H9 (cell line): ENCODE data around the gene TMTC1. TPM values are rescaled to one million over a fixed set of nuclear protein-coding genes. Genes with fewer than 3 reads are reported as not detected.

Source experiments
- DNase-seq: peaks from one replicate; pipeline ENCODE4 v3.0.0-alpha.2; 2017
- H2AFZ ChIP-seq: one replicate; pipeline ENCODE4 v1.6.1; 2013; ENCODE audit warnings: mild to moderate bottlenecking, low read length, control low read depth, moderate library complexity
- H2AK5ac ChIP-seq: 2 replicates; pipeline ENCODE4 v1.6.1; 2013; ENCODE audit warnings: low read length, control low read depth, mixed read lengths; ENCODE audit not compliant: insufficient read length
- H2BK120ac ChIP-seq: one replicate; pipeline ENCODE4 v1.6.1; 2013; ENCODE audit warnings: low read depth, mild to moderate bottlenecking, low read length, control low read depth, inconsistent platforms; ENCODE audit not compliant: poor library complexity, severe bottlenecking
- H2BK12ac ChIP-seq: 2 replicates; pipeline ENCODE4 v1.6.1; 2013; ENCODE audit warnings: low read length, control low read depth, mixed read lengths, low read depth; ENCODE audit not compliant: insufficient read length
- H2BK15ac ChIP-seq: 2 replicates; pipeline ENCODE4 v1.6.1; 2013; ENCODE audit warnings: low read depth, low read length, control low read depth
- H2BK20ac ChIP-seq: one replicate; pipeline ENCODE4 v1.6.1; 2013; ENCODE audit warnings: low read depth, mild to moderate bottlenecking, low read length, control low read depth, inconsistent platforms; ENCODE audit not compliant: poor library complexity, severe bottlenecking
- H2BK5ac ChIP-seq: 2 replicates; pipeline ENCODE4 v1.6.1; 2013; ENCODE audit warnings: low read length, control low read depth, mixed read lengths; ENCODE audit not compliant: insufficient read length
- H3K14ac ChIP-seq: 2 replicates; pipeline ENCODE4 v1.6.1; 2013; ENCODE audit warnings: low read length, control low read depth; ENCODE audit not compliant: insufficient read depth
- H3K18ac ChIP-seq: 2 replicates; pipeline ENCODE4 v1.6.1; 2013; ENCODE audit warnings: low read depth, mild to moderate bottlenecking, mixed read lengths, low read length, control low read depth; ENCODE audit not compliant: insufficient read length
- H3K23ac ChIP-seq: 2 replicates; pipeline ENCODE4 v1.6.1; 2013; ENCODE audit warnings: low read length, control low read depth, mixed read lengths, low read depth; ENCODE audit not compliant: insufficient read length
- H3K23me2 ChIP-seq: 2 replicates; pipeline ENCODE4 v1.6.1; 2013; ENCODE audit warnings: low read depth, mild to moderate bottlenecking, mixed read lengths, low read length, control low read depth; ENCODE audit not compliant: insufficient read length, poor library complexity, severe bottlenecking
- H3K27ac ChIP-seq: 2 replicates; pipeline ENCODE4 v1.5.1; 2013; ENCODE audit warnings: low read length, control low read depth, mixed read lengths, low read depth; ENCODE audit not compliant: insufficient read length
- H3K27me3 ChIP-seq: 2 replicates; pipeline ENCODE4 v1.6.1; 2013; ENCODE audit warnings: low read length, control low read depth, inconsistent platforms; ENCODE audit not compliant: insufficient read depth
- H3K4ac ChIP-seq: 2 replicates; pipeline ENCODE4 v1.6.1; 2013; ENCODE audit warnings: low read depth, mild to moderate bottlenecking, control low read depth, inconsistent platforms, low read length, moderate library complexity
- H3K4me1 ChIP-seq: 2 replicates; pipeline ENCODE4 v1.6.1; 2013; ENCODE audit warnings: low read length, control low read depth, inconsistent platforms; ENCODE audit not compliant: insufficient read depth
- H3K4me2 ChIP-seq: 2 replicates; pipeline ENCODE4 v1.6.1; 2013; ENCODE audit warnings: low read length, control low read depth, mixed read lengths; ENCODE audit not compliant: insufficient read length, insufficient read depth
- H3K56ac ChIP-seq: 2 replicates; pipeline ENCODE4 v1.6.1; 2013; ENCODE audit warnings: low read depth, mild to moderate bottlenecking, mixed read lengths, low read length, control low read depth; ENCODE audit not compliant: insufficient read length
- H3K79me1 ChIP-seq: 2 replicates; pipeline ENCODE4 v1.6.1; 2013; ENCODE audit warnings: low read depth, mild to moderate bottlenecking, moderate library complexity, low read length, control low read depth, inconsistent platforms; ENCODE audit not compliant: insufficient read depth, poor library complexity, severe bottlenecking
- H3K79me2 ChIP-seq: 2 replicates; pipeline ENCODE4 v1.6.1; 2013; ENCODE audit warnings: low read length, control low read depth, inconsistent platforms; ENCODE audit not compliant: insufficient read depth
- H3K9ac ChIP-seq: 2 replicates; pipeline ENCODE4 v1.6.1; 2013; ENCODE audit warnings: low read length, control low read depth, mixed read lengths; ENCODE audit not compliant: insufficient read length; ENCODE audit errors: extremely low read depth
- H3K9me3 ChIP-seq: one replicate; pipeline ENCODE4 v1.6.1; 2013; ENCODE audit warnings: low read depth, low read length, inconsistent platforms; ENCODE audit not compliant: control insufficient read depth
- H3T11ph ChIP-seq: one replicate; pipeline ENCODE4 v1.6.1; 2013; ENCODE audit warnings: mild to moderate bottlenecking, low read length, control low read depth, inconsistent platforms
- H4K20me1 ChIP-seq: one replicate; pipeline ENCODE4 v1.6.1; 2013; ENCODE audit not compliant: control insufficient read depth, insufficient read length, insufficient read depth
- H4K5ac ChIP-seq: 2 replicates; pipeline ENCODE4 v1.6.1; 2013; ENCODE audit warnings: low read depth, mild to moderate bottlenecking, mixed read lengths, low read length, control low read depth; ENCODE audit not compliant: insufficient read length
- H4K8ac ChIP-seq: replicated peaks from 2 replicates; pipeline ENCODE4 v1.6.1; 2013; ENCODE audit warnings: low read length, control low read depth, mixed read lengths, low read depth; ENCODE audit not compliant: insufficient read length
- H4K91ac ChIP-seq: 2 replicates; pipeline ENCODE4 v1.6.1; 2013; ENCODE audit warnings: low read depth, mild to moderate bottlenecking, moderate library complexity, mixed read lengths, low read length, control low read depth; ENCODE audit not compliant: insufficient read length
- H3K27ac Mint-ChIP-seq, 3 experiments: 2 replicates in 2 of 3; 3 replicates in 1 of 3; pipeline ENCODE4 v1.8.0; 2020 to 2021; ENCODE audit warnings: mixed read lengths in 3 of 3, mild to moderate bottlenecking in 1 of 3, moderate library complexity in 1 of 3
- H3K27me3 Mint-ChIP-seq: 2 replicates; pipeline ENCODE4 v1.8.0; 2021; ENCODE audit warnings: low read depth, mild to moderate bottlenecking, moderate library complexity, mixed read lengths
- H3K36me3 Mint-ChIP-seq, 3 experiments: 2 replicates in 2 of 3; 3 replicates in 1 of 3; pipeline ENCODE4 v1.8.0; 2020 to 2021; ENCODE audit warnings: low read depth in 3 of 3, mixed read lengths in 3 of 3; ENCODE audit not compliant: insufficient read depth in 1 of 3
- H3K4me1 Mint-ChIP-seq, 2 experiments: 2 replicates each; pipeline ENCODE4 v1.8.0; 2020; ENCODE audit warnings: mixed read lengths in 2 of 2
- H3K4me3 Mint-ChIP-seq, 2 experiments: 2 replicates in 1 of 2; 3 replicates in 1 of 2; pipeline ENCODE4 v1.8.0; 2020 to 2021; ENCODE audit warnings: mild to moderate bottlenecking in 2 of 2, mixed read lengths in 2 of 2, moderate library complexity in 1 of 2
- H3K9me3 Mint-ChIP-seq, 2 experiments: 2 replicates in 1 of 2; 3 replicates in 1 of 2; pipeline ENCODE4 v1.8.0; 2020; ENCODE audit warnings: mild to moderate bottlenecking in 2 of 2, mixed read lengths in 2 of 2, moderate library complexity in 1 of 2
- WGBS: extraction: QIAGEN DNeasy Blood & Tissue Kit; methylation state at CpG from one replicate; pipeline ENCODE4 v1.1.7; 2013; ENCODE audit warnings: missing lambda C conversion rate, low lambda C conversion rate, mixed read lengths; ENCODE audit not compliant: insufficient read length; ENCODE audit errors: extremely low coverage; 5-methylcytosine and 5-hydroxymethylcytosine counted together
- total RNA-seq: library from RNA; stranded (reverse); gene quantifications from 2 replicates; pipeline ENCODE4 v1.2.1, GENCODE V29; 2021
- TF ChIP-seq, protein P1 (sequence below): fragments of 200-600 bp; sonication (generic); conservative IDR thresholded peaks from 3 replicates; pipeline ENCODE4 v1.8.0; 2021; ENCODE audit warnings: antibody characterized with exemption, mild to moderate bottlenecking

TMTC1 gene
- total RNA-seq, 1 experiment from 2014 or later, result 16.1 TPM

DNA sequence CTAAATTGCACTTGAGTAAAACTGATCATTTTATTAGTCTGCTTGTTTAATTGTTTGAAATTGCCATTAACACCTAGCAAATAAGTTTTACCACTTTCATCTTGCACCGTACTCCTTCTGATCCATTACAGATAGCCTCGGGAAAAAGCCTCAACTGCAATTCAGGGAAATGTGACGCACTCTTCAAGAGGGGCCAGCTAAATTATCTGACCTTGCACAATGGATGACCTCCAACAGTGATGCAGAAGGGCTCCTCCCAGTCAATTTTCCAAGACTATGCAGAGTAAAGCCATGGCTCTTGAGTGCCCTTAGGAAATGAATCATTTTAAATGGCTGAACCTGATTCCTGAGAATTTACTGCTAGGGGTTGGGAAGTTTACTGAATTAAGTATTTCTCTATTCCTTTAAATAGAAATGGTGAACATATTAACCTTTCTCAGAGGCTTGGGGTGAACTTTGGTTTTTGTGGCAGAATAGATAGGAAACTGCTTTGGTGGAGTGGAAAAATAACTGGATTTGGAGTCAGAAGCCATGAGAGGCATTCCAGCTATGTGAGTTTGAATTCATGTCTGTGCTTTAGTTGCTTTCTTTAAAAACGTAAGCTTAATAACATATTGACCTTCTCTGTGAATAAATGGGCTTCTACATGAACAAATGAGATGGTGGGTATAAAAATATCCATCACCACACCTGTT, 221.5 kb downstream of the TMTC1 start:
- no peak overlapping the region for H3K4ac ChIP-seq
- DNase-seq, result no peak
- no peaks in the 10 kb centered on the region for H4K20me1 ChIP-seq
- H3K9ac ChIP-seq, result no peak overlapping the region
- no peak overlapping the region for H3K14ac ChIP-seq
- no peaks in the 10 kb centered on the region for H3K23me2 ChIP-seq
- no peak overlapping the region for H3T11ph ChIP-seq
- H3K79me1 ChIP-seq, result no peaks in the 10 kb centered on the region
- no peak overlapping the region for H3K18ac ChIP-seq
- TF ChIP-seq, protein P1, sequence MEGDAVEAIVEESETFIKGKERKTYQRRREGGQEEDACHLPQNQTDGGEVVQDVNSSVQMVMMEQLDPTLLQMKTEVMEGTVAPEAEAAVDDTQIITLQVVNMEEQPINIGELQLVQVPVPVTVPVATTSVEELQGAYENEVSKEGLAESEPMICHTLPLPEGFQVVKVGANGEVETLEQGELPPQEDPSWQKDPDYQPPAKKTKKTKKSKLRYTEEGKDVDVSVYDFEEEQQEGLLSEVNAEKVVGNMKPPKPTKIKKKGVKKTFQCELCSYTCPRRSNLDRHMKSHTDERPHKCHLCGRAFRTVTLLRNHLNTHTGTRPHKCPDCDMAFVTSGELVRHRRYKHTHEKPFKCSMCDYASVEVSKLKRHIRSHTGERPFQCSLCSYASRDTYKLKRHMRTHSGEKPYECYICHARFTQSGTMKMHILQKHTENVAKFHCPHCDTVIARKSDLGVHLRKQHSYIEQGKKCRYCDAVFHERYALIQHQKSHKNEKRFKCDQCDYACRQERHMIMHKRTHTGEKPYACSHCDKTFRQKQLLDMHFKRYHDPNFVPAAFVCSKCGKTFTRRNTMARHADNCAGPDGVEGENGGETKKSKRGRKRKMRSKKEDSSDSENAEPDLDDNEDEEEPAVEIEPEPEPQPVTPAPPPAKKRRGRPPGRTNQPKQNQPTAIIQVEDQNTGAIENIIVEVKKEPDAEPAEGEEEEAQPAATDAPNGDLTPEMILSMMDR, result no peak
- H2AFZ ChIP-seq, result no peak overlapping the region
- no peak overlapping the region for H2BK20ac ChIP-seq
- no peak overlapping the region for H3K4me2 ChIP-seq
- H3K36me3 Mint-ChIP-seq, result peaks cover 18 to 25% (median 24%) of the 10 kb centered on the region in 3 experiments
- no peak overlapping the region for H3K56ac ChIP-seq
- H3K9me3 ChIP-seq, result no peaks in the 10 kb centered on the region
- H3K27me3 Mint-ChIP-seq, result no peaks in the 10 kb centered on the region
- H3K27ac Mint-ChIP-seq, result no peak overlapping the region
- peaks cover 8 to 13% of the 10 kb centered on the region in 2 experiments; a peak in 4 of 5 replicates for H3K9me3 Mint-ChIP-seq
- H3K4me1 ChIP-seq, result no peaks in the 10 kb centered on the region; the same call in 1 of the 2 replicates
- WGBS, result no CpG with 5 or more reads among the region's 4 CpGs
- no peak overlapping the region for H4K8ac ChIP-seq
- H3K27ac ChIP-seq, result no peak overlapping the region
- no peak overlapping the region for H2BK120ac ChIP-seq
- no peak overlapping the region for H4K5ac ChIP-seq
- H2BK5ac ChIP-seq, result no peak overlapping the region
- no peak overlapping the region for H2BK12ac ChIP-seq
- peaks cover 17 to 33% of the 10 kb centered on the region in 2 experiments for H3K4me1 Mint-ChIP-seq
- H4K91ac ChIP-seq, result no peak overlapping the region
- H2BK15ac ChIP-seq, result no peak overlapping the region
- no peaks in the 10 kb centered on the region for H3K79me2 ChIP-seq
- H3K23ac ChIP-seq, result no peak overlapping the region
- no peak overlapping the region for H2AK5ac ChIP-seq
- no peaks in the 10 kb centered on the region for H3K27me3 ChIP-seq
- H3K4me3 Mint-ChIP-seq, result no peak overlapping the region
